Spleen (tissue), 11 donors: ENCODE data around the gene SEC22A. TPM values are rescaled to one million over a fixed set of nuclear protein-coding genes. Genes with fewer than 3 reads are reported as not detected.

ENCODE experiments used
- DNase-seq: peaks from one replicate; pipeline ENCODE4 v3.0.0-alpha.2; 2020
- H3K27ac ChIP-seq, 8 donors: fragments of 200-600 bp; sonication (generic) in 7 of 8; 1 replicate in 4 of 8; 2 replicates in 4 of 8; pipeline versions ENCODE4 v1.5.0 to v1.8.0; 2016 to 2021; ENCODE audit warnings: inconsistent platforms in 4 of 8, mild to moderate bottlenecking in 4 of 8, moderate library complexity in 1 of 8
- H3K27me3 ChIP-seq, 7 donors: fragments of 200-600 bp; sonication (generic) in 6 of 7; replicated peaks in 1 of 7; 1 replicate in 4 of 7; 2 replicates in 3 of 7; pipeline versions ENCODE4 v1.5.0 to v1.8.0; 2016 to 2021; ENCODE audit warnings: inconsistent platforms in 3 of 7, mild to moderate bottlenecking in 1 of 7
- H3K36me3 ChIP-seq, 6 donors: fragments of 200-600 bp; sonication (generic) in 5 of 6; 1 replicate in 4 of 6; 2 replicates in 2 of 6; pipeline versions ENCODE4 v1.5.0 to v1.8.0; 2016 to 2021; ENCODE audit warnings: inconsistent platforms in 2 of 6
- H3K4me1 ChIP-seq, 6 donors: fragments of 200-600 bp; sonication (generic) in 5 of 6; 1 replicate in 3 of 6; 2 replicates in 3 of 6; pipeline versions ENCODE4 v1.5.0 to v1.8.0; 2016 to 2021; ENCODE audit warnings: inconsistent platforms in 3 of 6
- H3K4me3 ChIP-seq, 8 donors: fragments of 200-600 bp; sonication (generic) in 7 of 8; 1 replicate in 4 of 8; 2 replicates in 4 of 8; pipeline versions ENCODE4 v1.5.0 to v1.8.0; 2016 to 2021; ENCODE audit warnings: inconsistent platforms in 4 of 8, mild to moderate bottlenecking in 4 of 8, moderate library complexity in 2 of 8
- H3K9me3 ChIP-seq, 8 donors: fragments of 200-600 bp; sonication (generic) in 7 of 8; 1 replicate in 4 of 8; 2 replicates in 4 of 8; pipeline versions ENCODE4 v1.5.0 to v1.8.0; 2016 to 2021; ENCODE audit warnings: inconsistent platforms in 4 of 8
- POLR2A ChIP-seq, 3 donors: fragments of 450-650 bp; IDR thresholded peaks; one replicate each; pipeline ENCODE4 v1.5.1; 2017; ENCODE audit warnings: antibody characterized with exemption in 3 of 3, mild to moderate bottlenecking in 1 of 3
- POLR2AphosphoS5 ChIP-seq, 3 donors: sonication (generic); formaldehyde crosslinking; IDR thresholded peaks; one replicate each; pipeline ENCODE4 v1.5.1; 2017; ENCODE audit warnings: antibody characterized with exemption in 3 of 3
- WGBS, 5 donors: extraction: QIAGEN DNeasy Blood & Tissue Kit in 3 of 5; methylation state at CpG; one replicate each; pipeline versions ENCODE4 v1.1.5 to v1.1.7; 2013 to 2018; 5-methylcytosine and 5-hydroxymethylcytosine counted together
- intact Hi-C: fragments of 100-400 bp; cut with DNase I; formaldehyde crosslinking; loops from one replicate; pipeline ENCODE4 v1.15.0; 2023; ENCODE audit warnings: low total_unique reads
- polyA plus RNA-seq, 3 donors: library from polyadenylated mRNA; stranded (reverse); fragments of 200-250 nt; gene quantifications; one replicate each; pipeline ENCODE4 v1.2.1, GENCODE V29; 2013
- total RNA-seq, 7 donors: library from RNA; depleted of rRNA in 3 of 7; stranded (reverse); fragments of >200 nt in 3 of 7; fragmentation: NEBNext Ultra II Directional in 4 of 7; extraction: Animal tissue kit (Norgen Biotek cat#: 25700) in 4 of 7; gene quantifications; one replicate each; pipeline versions ENCODE4 v1.1.0 to v1.2.1, GENCODE V29; 2016 to 2021
- TF ChIP-seq, protein P1 (sequence below), 11 experiments: fragments of 200-600 bp in 7 of 11; fragments of 450-650 bp in 4 of 11; sonication (generic) in 4 of 11; IDR thresholded peaks in 8 of 11; conservative IDR thresholded peaks in 3 of 11; 1 replicate in 7 of 11; 2 replicates in 4 of 11; pipeline versions ENCODE4 v1.4.0 to v1.8.0; 2016 to 2021; ENCODE audit warnings: antibody characterized with exemption in 11 of 11, inconsistent platforms in 4 of 11, mild to moderate bottlenecking in 1 of 11
- donor health status: healthy with polysubstance abuse.
- donor health status: DM: no; HTN: no; CAD: no; lungs with moderate emphysema.
- donor health status: DM: no; HTN: no; CAD: no.
- donor health status: Bipolar disorder and iron deficiency.
- donor health status: healthy.
- donor health status: DM: no; HTN: no; CAD: no.
- donor health status: DM: yes; HTN: yes; CAD: no.

Gene SEC22A
- total and polyA plus RNA-seq, 10 donors, result 6.8 to 40.6 (median 14.2) TPM

GRCh38 chr3:123291404-123291803, 89.7 kb downstream of the SEC22A start:
- TF ChIP-seq POLR2AphosphoS5 (IDR thresholded peaks at IDR 0.05), result no peak
- Histone ChIP-seq H3K4me1 (no peaks in the 10 kb centered on the region), H3K36me3 (peaks cover 0 to 19% (median 0%) of the 10 kb centered on the region in 6 donors), H3K4me3 (no peak overlapping the region), H3K27me3 (peaks cover 0 to 8% (median 0%) of the 10 kb centered on the region in 7 donors), H3K27ac (no peak overlapping the region), H3K9me3 (no peaks in the 10 kb centered on the region)
- 71 to 89% (median 82%) methylated on average over 7 of the region's 7 CpGs for WGBS, 5 donors
- intact Hi-C loops, result no loop called here
- DNase-seq, result no peak

DNA sequence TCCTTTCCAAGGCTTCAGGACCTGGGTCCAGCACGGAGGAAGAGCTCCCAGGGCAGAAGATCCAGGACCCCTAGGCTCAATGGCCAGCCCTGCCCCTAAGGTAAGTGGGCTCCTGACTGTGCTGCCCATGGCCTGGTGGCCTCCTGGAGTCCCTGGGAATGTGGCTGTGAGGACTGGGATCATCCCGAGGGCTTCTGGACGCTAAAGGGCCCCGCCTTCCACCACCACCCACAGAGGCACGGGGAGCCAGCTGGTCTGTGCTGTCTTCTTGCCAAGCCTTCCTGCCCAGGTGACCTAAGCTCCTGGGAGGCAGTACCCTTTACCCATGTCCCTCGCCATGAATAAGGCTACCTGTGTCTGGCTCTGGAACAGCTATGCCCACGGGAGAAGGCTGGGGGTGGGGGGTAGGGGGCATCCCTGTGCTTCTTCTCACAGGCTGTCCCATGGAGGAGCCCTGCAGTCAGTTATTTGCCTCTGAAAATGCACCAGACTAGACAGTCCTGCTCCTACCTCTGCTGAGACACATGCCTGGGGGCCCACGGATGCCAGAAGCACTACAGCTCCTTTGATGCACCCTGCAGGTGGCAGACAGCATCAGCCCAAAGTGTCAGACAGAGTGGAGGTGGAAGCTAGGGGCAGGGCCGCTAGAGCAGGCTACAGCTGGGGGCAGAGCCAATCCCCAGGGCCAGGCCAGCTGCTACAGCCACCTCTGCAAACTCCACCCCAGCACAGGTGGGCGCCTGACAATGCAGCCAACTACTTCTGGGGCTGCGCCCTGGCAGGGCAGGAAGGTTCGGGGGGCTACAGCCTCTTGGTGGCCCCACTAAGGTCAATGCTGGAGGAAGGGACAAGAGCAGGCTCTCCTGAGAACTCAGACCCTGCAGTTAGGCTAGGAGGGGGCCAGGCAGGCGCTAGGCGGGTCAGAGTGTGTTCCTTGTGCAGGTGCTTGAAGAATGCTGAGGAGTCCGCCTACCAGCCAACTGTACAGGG, 90.9 kb downstream of the SEC22A start:
- Histone ChIP-seq H3K4me3 (no peak overlapping the region), H3K27me3 (peaks cover 0 to 8% (median 0%) of the 10 kb centered on the region in 7 donors), H3K27ac (no peak overlapping the region), H3K36me3 (peaks cover 0 to 19% (median 0%) of the 10 kb centered on the region in 6 donors), H3K4me1 (no peaks in the 10 kb centered on the region), H3K9me3 (no peaks in the 10 kb centered on the region)
- WGBS, 5 donors, result 76 to 88% (median 81%) methylated on average over 12 to 15 of the region's 15 CpGs
- TF ChIP-seq POLR2A (IDR thresholded peaks at IDR 0.05) (no peak), POLR2AphosphoS5 (IDR thresholded peaks at IDR 0.05) (no peak)
- TF ChIP-seq, protein P1, sequence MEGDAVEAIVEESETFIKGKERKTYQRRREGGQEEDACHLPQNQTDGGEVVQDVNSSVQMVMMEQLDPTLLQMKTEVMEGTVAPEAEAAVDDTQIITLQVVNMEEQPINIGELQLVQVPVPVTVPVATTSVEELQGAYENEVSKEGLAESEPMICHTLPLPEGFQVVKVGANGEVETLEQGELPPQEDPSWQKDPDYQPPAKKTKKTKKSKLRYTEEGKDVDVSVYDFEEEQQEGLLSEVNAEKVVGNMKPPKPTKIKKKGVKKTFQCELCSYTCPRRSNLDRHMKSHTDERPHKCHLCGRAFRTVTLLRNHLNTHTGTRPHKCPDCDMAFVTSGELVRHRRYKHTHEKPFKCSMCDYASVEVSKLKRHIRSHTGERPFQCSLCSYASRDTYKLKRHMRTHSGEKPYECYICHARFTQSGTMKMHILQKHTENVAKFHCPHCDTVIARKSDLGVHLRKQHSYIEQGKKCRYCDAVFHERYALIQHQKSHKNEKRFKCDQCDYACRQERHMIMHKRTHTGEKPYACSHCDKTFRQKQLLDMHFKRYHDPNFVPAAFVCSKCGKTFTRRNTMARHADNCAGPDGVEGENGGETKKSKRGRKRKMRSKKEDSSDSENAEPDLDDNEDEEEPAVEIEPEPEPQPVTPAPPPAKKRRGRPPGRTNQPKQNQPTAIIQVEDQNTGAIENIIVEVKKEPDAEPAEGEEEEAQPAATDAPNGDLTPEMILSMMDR (IDR thresholded peaks at IDR 0.05 in 8 of 11, conservative IDR thresholded peaks at IDR 0.05 in 3 of 11), result no peak
- peak; percentile 61 for DNase-seq
- intact Hi-C loops, result no loop called here

DNA sequence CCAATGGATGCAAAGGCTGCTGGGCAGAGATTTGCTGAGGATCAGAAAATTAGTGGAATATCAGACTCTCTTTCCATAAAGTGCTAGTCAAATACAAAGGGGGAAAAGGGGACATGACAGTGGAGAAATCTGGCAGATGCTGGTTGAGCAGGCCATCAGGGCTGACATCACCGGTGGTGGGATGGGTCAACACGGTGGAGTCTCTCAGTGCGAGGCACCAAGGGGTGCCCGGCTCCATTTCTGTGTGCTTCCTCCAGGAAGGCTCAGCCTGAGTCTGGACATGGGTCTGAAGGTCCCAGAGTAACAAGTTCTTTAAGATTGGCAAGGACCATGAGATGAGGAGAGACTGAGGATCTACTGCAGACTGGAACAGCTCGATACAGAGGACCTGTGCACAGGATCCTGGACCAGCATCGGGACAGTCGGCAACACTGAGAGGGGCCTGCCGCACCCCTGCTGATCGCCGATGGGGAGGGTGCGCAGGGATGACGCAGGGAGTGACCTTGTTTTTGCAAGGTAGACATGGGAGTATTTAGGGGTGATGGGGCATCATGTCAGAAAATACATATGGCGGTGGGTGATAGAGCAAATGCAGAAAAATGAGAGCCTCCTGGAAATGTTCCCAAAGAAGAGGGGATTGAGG, 92.7 kb downstream of the SEC22A start:
- H3K9me3 ChIP-seq, result no peaks in the 10 kb centered on the region
- peaks cover 0 to 8% (median 0%) of the 10 kb centered on the region in 7 donors for H3K27me3 ChIP-seq
- H3K36me3 ChIP-seq, result peaks cover 0 to 18% (median 0%) of the 10 kb centered on the region in 6 donors
- no peak overlapping the region for H3K4me3 ChIP-seq
- H3K27ac ChIP-seq, result no peak overlapping the region
- TF ChIP-seq POLR2AphosphoS5 (IDR thresholded peaks at IDR 0.05) (no peak), POLR2A (IDR thresholded peaks at IDR 0.05) (no peak)
- TF ChIP-seq, protein P1 (IDR thresholded peaks at IDR 0.05 in 8 of 11, conservative IDR thresholded peaks at IDR 0.05 in 3 of 11), result no peak
- DNase-seq, result no peak
- H3K4me1 ChIP-seq, result no peaks in the 10 kb centered on the region
- WGBS, 5 donors, result 94 to 97% (median 96%) methylated on average over 13 of the region's 13 CpGs
- intact Hi-C loops, result no loop called here

DNA sequence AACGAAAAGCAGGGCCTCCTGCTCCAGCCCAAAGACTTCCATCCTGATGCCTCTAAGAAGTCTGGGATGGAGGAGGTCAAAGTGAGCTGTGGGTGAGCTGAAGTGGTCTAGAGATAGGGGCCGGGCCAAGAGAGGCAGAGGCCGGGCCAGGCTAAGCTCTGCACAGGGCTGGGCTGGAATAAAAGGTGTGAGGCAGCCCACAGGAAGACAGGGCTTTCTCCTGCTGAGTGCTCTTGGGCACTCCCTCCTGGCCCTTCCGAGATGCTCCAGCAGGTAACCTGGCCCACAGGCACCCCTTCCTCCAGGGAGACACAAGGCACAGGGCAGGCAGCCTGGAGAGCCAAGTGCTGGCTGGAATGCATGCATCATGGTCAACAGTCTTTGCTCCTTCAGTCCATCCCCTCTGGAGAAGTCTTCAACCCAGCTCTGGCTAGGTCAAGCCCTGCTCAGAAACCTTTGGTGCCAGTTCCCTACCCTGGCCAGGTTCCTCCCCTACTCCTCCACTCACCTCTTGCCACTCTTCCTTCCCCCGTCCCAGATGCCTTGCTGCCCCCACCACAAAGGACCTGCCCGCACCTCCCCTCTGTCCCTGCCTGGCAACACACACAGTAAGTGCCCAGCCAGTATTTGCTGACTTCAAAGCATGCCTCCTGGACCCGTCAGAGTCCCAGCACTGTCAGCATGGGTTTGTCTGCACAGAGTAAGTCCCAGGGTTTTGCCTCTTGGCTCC, 93.6 kb downstream of the SEC22A start:
- no peak overlapping the region for H3K27ac ChIP-seq
- DNase-seq, result no peak
- intact Hi-C loops, result no loop called here

More for the DNA sequence above, 93.6 kb downstream of the SEC22A start:
- no peaks in the 10 kb centered on the region for H3K4me1 ChIP-seq
- WGBS, 5 donors, result 66 to 81% (median 73%) methylated on average over 7 of the region's 7 CpGs
- H3K4me3 ChIP-seq, result no peak overlapping the region
- H3K27me3 ChIP-seq, result peaks cover 0 to 8% (median 0%) of the 10 kb centered on the region in 7 donors
- no peaks in the 10 kb centered on the region for H3K9me3 ChIP-seq
- TF ChIP-seq POLR2AphosphoS5 (IDR thresholded peaks at IDR 0.05) (no peak), POLR2A (IDR thresholded peaks at IDR 0.05) (no peak)
- TF ChIP-seq, protein P1 (IDR thresholded peaks at IDR 0.05 in 8 of 11, conservative IDR thresholded peaks at IDR 0.05 in 3 of 11), result no peak
- peaks cover 0 to 14% (median 0%) of the 10 kb centered on the region in 6 donors for H3K36me3 ChIP-seq
